ENCODE measurements around the gene RRP1B. TPM values are rescaled to one million over a fixed set of nuclear protein-coding genes. Genes with fewer than 3 reads are reported as not detected.

RRP1B gene
- total and polyA plus RNA-seq, 9 of the 15 experiments (the other 6 are each of a cell fraction or from before 2014, with no cell fraction given) = 6.8 to 66.6 (median 41.9) TPM

- TF ChIP-seq GTF3C2 (IDR thresholded peaks at IDR 0.05; ENCODE audit: borderline replicate concordance, extremely low read depth, insufficient read length) (no peak), ZBTB26 (CRISPR knock-in tag; IDR thresholded peaks at IDR 0.05) (no peak), ETS1 (conservative IDR thresholded peaks at IDR 0.05; ENCODE audit: control insufficient read depth, low read depth, low read length) (peak; percentile 91), USF2 (CRISPR knock-in tag; IDR thresholded peaks at IDR 0.05) (peak; percentile 47), MAZ (CRISPR knock-in tag; conservative IDR thresholded peaks at IDR 0.05 in 1 of 2, IDR thresholded peaks at IDR 0.05 in 1 of 2) (peak; percentile 68 to 86; a peak in 3 of 4 replicates), CHAMP1 (IDR thresholded peaks at IDR 0.05) (no peak), EHMT2 (IDR thresholded peaks at IDR 0.05) (no peak), SP2 (IDR thresholded peaks at IDR 0.05; ENCODE audit: extremely low read depth, low read depth, low read length, poor library complexity, severe bottlenecking) (no peak), ZSCAN32 (CRISPR knock-in tag; IDR thresholded peaks at IDR 0.05) (no peak), SIN3A (IDR thresholded peaks at IDR 0.05; ENCODE audit: borderline replicate concordance in 2 of 2, control insufficient read depth in 1 of 2, low read depth in 2 of 2, low read length in 2 of 2) (peak; percentile 87 to 97; a peak in 3 of 4 replicates), BRF1 (IDR thresholded peaks at IDR 0.05; ENCODE audit: borderline replicate concordance, extremely low read depth, insufficient read length) (no peak), ZNF395 (CRISPR knock-in tag; IDR thresholded peaks at IDR 0.05) (peak; percentile 94), JUN (IDR thresholded peaks at IDR 0.05; ENCODE audit: borderline replicate concordance, low read depth, low read length) (peak; percentile 84; the same call in 1 of the 2 replicates), JUN (CRISPR knock-in tag; IDR thresholded peaks at IDR 0.05; ENCODE audit: borderline replicate concordance) (peak; percentile 98)
These were observed at the start of gene RRP1B, which contains the start of gene HSF2BP (continued) for GRCh38 chr21:43659136-43660000.

Measured in K562 (cell line).